IPS DF 4.7 (cell line): ENCODE results near the gene IDH3A.

ENCODE experiments used
- DNase-seq: peaks from one replicate; pipeline ENCODE4 v3.0.0-alpha.2; 2013; ENCODE audit warnings: low spot score; ENCODE audit errors: extremely low read depth

Gene IDH3A

GRCh38 chr15:78201281-78202190, 52.4 kb downstream of the IDH3A start:
- no peak for DNase-seq

- DNase-seq: no peak
These were observed 54.4 kb downstream of the IDH3A start for GRCh38 chr15:78203346-78204225.

GRCh38 chr15:78204351-78205309, 55.5 kb downstream of the IDH3A start:
- no peak for DNase-seq

GRCh38 chr15:78205337-78205736, 56.2 kb downstream of the IDH3A start:
- DNase-seq: no peak

GRCh38 chr15:78205856-78206255, 56.7 kb downstream of the IDH3A start:
- no peak for DNase-seq

- no peak for DNase-seq
These were observed 57.4 kb downstream of the IDH3A start for GRCh38 chr15:78206326-78207109.

- no peak for DNase-seq
These were observed 57.9 kb downstream of the IDH3A start for GRCh38 chr15:78207110-78207458.

GRCh38 chr15:78207641-78208340, 58.6 kb downstream of the IDH3A start:
- no peak for DNase-seq

GRCh38 chr15:78208341-78208844, 59.2 kb downstream of the IDH3A start:
- no peak for DNase-seq

GRCh38 chr15:78208887-78209645, 59.9 kb downstream of the IDH3A start:
- DNase-seq: no peak

- no peak for DNase-seq
These were observed 60.6 kb downstream of the IDH3A start for GRCh38 chr15:78209646-78210348.

- DNase-seq: no peak
These were observed 61.2 kb downstream of the IDH3A start for GRCh38 chr15:78210349-78210717.

- no peak for DNase-seq
These were observed 62.2 kb downstream of the IDH3A start for GRCh38 chr15:78211189-78211921.

GRCh38 chr15:78212008-78212407, 62.8 kb downstream of the IDH3A start:
- no peak for DNase-seq

- no peak for DNase-seq
These were observed 63.6 kb downstream of the IDH3A start for GRCh38 chr15:78212546-78213424.

- no peak for DNase-seq
These were observed 64.2 kb downstream of the IDH3A start for GRCh38 chr15:78213425-78213750.

GRCh38 chr15:78213956-78214355, 64.8 kb downstream of the IDH3A start:
- DNase-seq: no peak
